GM12878 (cell line): Measurements from ENCODE around the gene CAPN15. TPM values are rescaled to one million over a fixed set of nuclear protein-coding genes. Genes with fewer than 3 reads are reported as not detected.
"Not testable (repeated sequence)": the region's sequence is repeated elsewhere in the genome, so short reads cannot be mapped to it uniquely, and the experiment has no call there.

Experiments
- ATAC-seq: fragments of 200-7000 bp; cut with Tn5 transposase; 3 replicates; pipeline ENCODE4 v1.9.1; 2020; ENCODE audit warnings: mild to moderate bottlenecking, moderate library complexity
- BruUV-seq: library from RNA; stranded (reverse); fragments of 400-500 nt; replicated peaks from 2 replicates; lab custom pipeline; 2021; lab: Mats Ljungman, UMichigan
- CTCF ChIA-PET: fragments of 300-600 bp; sonication (Branson Sonifier 250); formaldehyde crosslinking; extraction: SDS; loops from one replicate; lab custom pipeline; 2021; ENCODE audit warnings: inconsistent platforms; lab: Yijun Ruan, JAX
- POLR2A ChIA-PET: fragments of 350-600 bp; formaldehyde crosslinking; extraction: SDS; loops from one replicate; lab custom pipeline; 2021; ENCODE audit warnings: inconsistent platforms; lab: Charles Lee
- RAD21 ChIA-PET: fragments of 300-600 bp; sonication (Branson Sonifier 250); formaldehyde crosslinking; loops from one replicate; lab custom pipeline; 2023; ENCODE audit warnings: antibody characterized with exemption; ENCODE audit not compliant: unreplicated experiment; lab: Charles Lee
- SMC1A ChIA-PET: fragments of 300-600 bp; sonication (Branson Sonifier 250); formaldehyde crosslinking; loops from one replicate; lab custom pipeline; 2023; ENCODE audit not compliant: unreplicated experiment, uncharacterized antibody; lab: Charles Lee
- DNase-seq: peaks from one replicate; pipeline ENCODE4 v3.0.0-alpha.2; 2011; ENCODE audit warnings: low read depth, low spot score
- FAIRE-seq: peaks from 3 replicates; lab custom pipeline; 2011; peaks lifted over from hg19 to GRCh38; lab: Jason Lieb, UNC
- H2AFZ ChIP-seq: 2 replicates; pipeline ENCODE4 v1.6.0; 2011; ENCODE audit warnings: low read depth, low read length, control low read depth; ENCODE audit not compliant: control insufficient read depth
- H3K27ac ChIP-seq: 2 replicates; pipeline ENCODE4 v1.5.1; 2011; ENCODE audit warnings: control low read depth; ENCODE audit not compliant: control insufficient read depth, insufficient read depth
- H3K27me3 ChIP-seq, 2 experiments: replicated peaks in 1 of 2; 2 replicates each; pipeline versions ENCODE4 v1.6.0 to v1.6.1; 2011; ENCODE audit warnings: low read length in 1 of 2; ENCODE audit not compliant: control insufficient read depth in 2 of 2, insufficient read depth in 2 of 2
- H3K36me3 ChIP-seq, 2 experiments: 2 replicates each; pipeline ENCODE4 v1.5.1; 2011; ENCODE audit warnings: low read length in 1 of 2; ENCODE audit not compliant: control insufficient read depth in 2 of 2, insufficient read depth in 2 of 2
- H3K4me1 ChIP-seq: 2 replicates; pipeline ENCODE4 v1.6.1; 2011; ENCODE audit warnings: mild to moderate bottlenecking, low read length, moderate library complexity, mixed read lengths; ENCODE audit not compliant: control insufficient read depth, insufficient read depth
- H3K4me2 ChIP-seq: 2 replicates; pipeline ENCODE4 v1.6.0; 2011; ENCODE audit warnings: control low read depth; ENCODE audit not compliant: control insufficient read depth, insufficient read depth
- H3K4me3 ChIP-seq: fragments of 200-600 bp; sonication (generic); 2 replicates; pipeline ENCODE4 v1.5.1; 2016
- H3K79me2 ChIP-seq: 2 replicates; pipeline ENCODE4 v1.6.0; 2011; ENCODE audit warnings: low read length; ENCODE audit not compliant: control insufficient read depth, insufficient read depth
- H3K9ac ChIP-seq: 2 replicates; pipeline ENCODE4 v1.8.0; 2011; ENCODE audit warnings: low read length, control low read depth, mixed read lengths; ENCODE audit not compliant: control insufficient read depth, insufficient read depth
- H3K9me3 ChIP-seq: replicated peaks from 3 replicates; pipeline ENCODE4 v1.5.1; 2011; ENCODE audit warnings: mild to moderate bottlenecking, low read length; ENCODE audit not compliant: control insufficient read depth, insufficient read depth
- H4K20me1 ChIP-seq: 2 replicates; pipeline ENCODE4 v1.6.0; 2011; ENCODE audit not compliant: control insufficient read depth, insufficient read depth
- BHLHE40 ChIP-seq, 2 experiments: fragments of 450-650 bp in 1 of 2; IDR thresholded peaks; 2 replicates each; pipeline ENCODE4 v1.6.1; 2011 to 2017; ENCODE audit warnings: low read depth in 2 of 2, borderline replicate concordance in 1 of 2, improper control_type of control experiment in 1 of 2, low read length in 1 of 2, mild to moderate bottlenecking in 1 of 2
- CBX5 ChIP-seq: sonication (generic); IDR thresholded peaks from 2 replicates; pipeline ENCODE4 v1.6.1; 2016; ENCODE audit warnings: low read depth, moderate library complexity, mild to moderate bottlenecking, inconsistent platforms
- MTA2 ChIP-seq: fragments of 450-650 bp; IDR thresholded peaks from 2 replicates; pipeline ENCODE4 v1.6.1; 2016; ENCODE audit warnings: low read depth, mild to moderate bottlenecking, moderate library complexity
- MTA3 ChIP-seq: IDR thresholded peaks from 2 replicates; pipeline ENCODE4 v1.6.1; 2012; ENCODE audit warnings: low read length, inconsistent platforms, borderline replicate concordance
- ZNF622 ChIP-seq: fragments of 450-650 bp; IDR thresholded peaks from 2 replicates; pipeline ENCODE4 v1.6.1; 2017; ENCODE audit warnings: mild to moderate bottlenecking, inconsistent platforms
- WGBS: methylation state at CpG from one replicate; pipeline ENCODE4 v1.1.6; 2016; ENCODE audit warnings: low lambda C conversion rate; ENCODE audit not compliant: insufficient replicate concordance, insufficient coverage; ENCODE audit errors: missing lambda C conversion rate; 5-methylcytosine and 5-hydroxymethylcytosine counted together
- in situ Hi-C: fragments of 300-500 bp; cut with MboI; formaldehyde crosslinking; loops from 9 replicates; pipeline ENCODE4 v1.14.3; 2018; ENCODE audit warnings: mixed read lengths
- intact Hi-C: fragments of 100-400 bp; cut with micrococcal nuclease; formaldehyde crosslinking; loops from one replicate; pipeline ENCODE4 v1.14.2; 2022; ENCODE audit not compliant: unreplicated experiment
- polyA plus RNA-seq, 11 experiments: library from polyadenylated mRNA; depleted of rRNA in 4 of 11; unstranded in 6 of 11; stranded (reverse) in 5 of 11; fragments of >200 nt; fragmentation: Nextera tagmentation in 4 of 11; fragmentation: Illumina TruSeq in 1 of 11; extraction: Ambion mirVana in 4 of 11; extraction: Trizol in 1 of 11; gene quantifications; 1 replicate in 1 of 11; 2 replicates in 10 of 11; pipeline versions ENCODE4 v1.2.1 to v1.2.3, GENCODE V29; 2011 to 2016; ENCODE audit warnings: inconsistent platforms in 2 of 11, missing spikeins in 2 of 11, low read depth in 1 of 11
- total RNA-seq, 4 experiments: library from RNA; depleted of rRNA in 3 of 4; stranded (reverse); fragments of >200 nt in 3 of 4; fragmentation: Illumina TruSeq in 1 of 4; extraction: Trizol in 1 of 4; gene quantifications; 2 replicates each; pipeline versions ENCODE4 v1.2.1 to v1.2.3, GENCODE V29; 2013 to 2021
- TF ChIP-seq, protein P1 (sequence below): fragments of 450-650 bp; IDR thresholded peaks from 2 replicates; pipeline ENCODE4 v1.6.1; 2017; ENCODE audit warnings: mild to moderate bottlenecking, moderate library complexity

CAPN15 gene
- total and polyA plus RNA-seq, 10 of the 15 experiments (the other 5 are each of a cell fraction or from before 2014, with no cell fraction given): 0.40 to 78.5 (median 8.3) TPM

DNA sequence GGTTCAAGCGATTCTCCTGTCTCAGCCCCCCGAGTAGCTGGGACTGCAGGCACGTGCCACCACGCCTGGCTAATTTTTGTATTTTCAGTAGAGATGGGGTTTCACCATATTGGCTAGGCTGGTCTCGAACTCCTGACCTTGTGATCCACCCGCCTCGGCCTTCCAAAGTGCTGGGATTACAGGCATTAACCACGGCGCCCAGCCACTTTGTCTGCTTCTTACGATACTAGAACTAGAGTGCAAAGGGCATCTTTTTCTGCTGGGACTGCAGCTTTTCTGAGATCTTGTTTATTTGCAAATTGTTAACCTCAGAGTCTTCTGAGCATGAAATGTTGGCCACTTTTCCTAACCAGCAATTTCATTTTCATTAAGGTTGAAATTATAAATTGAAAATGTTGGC is 49.2 kb upstream of the CAPN15 start:
- RAD21 ChIA-PET, H4K20me1 ChIP-seq, ATAC-seq, in situ Hi-C loops, H3K4me2 ChIP-seq, intact Hi-C loops, H3K4me3 ChIP-seq, H3K9ac ChIP-seq, H3K27me3 ChIP-seq, FAIRE-seq, POLR2A ChIA-PET, H2AFZ ChIP-seq, H3K36me3 ChIP-seq, H3K9me3 ChIP-seq, DNase-seq, H3K79me2 ChIP-seq, BruUV-seq, H3K27ac ChIP-seq, H3K4me1 ChIP-seq: not testable (repeated sequence)
- peak in 1 of 2 experiments; percentile 53; a peak in 2 of 4 replicates for TF ChIP-seq BHLHE40 (IDR thresholded peaks at IDR 0.05; ENCODE audit: borderline replicate concordance in 1 of 2, low read depth in 2 of 2, low read length in 1 of 2)
- SMC1A ChIA-PET: interaction anchor here (1.5 kb wide), 1 partner anchor 48 kb away, joined by 3 read pairs; no protein-coding TSS in a partner anchor
- CTCF ChIA-PET: interaction anchor here (0.7 kb wide), 2 partner anchors 381 to 564 kb away, joined by 3 read pairs; no protein-coding TSS in a partner anchor
- WGBS: 90% methylated on average over 10 of the region's 10 CpGs

DNA sequence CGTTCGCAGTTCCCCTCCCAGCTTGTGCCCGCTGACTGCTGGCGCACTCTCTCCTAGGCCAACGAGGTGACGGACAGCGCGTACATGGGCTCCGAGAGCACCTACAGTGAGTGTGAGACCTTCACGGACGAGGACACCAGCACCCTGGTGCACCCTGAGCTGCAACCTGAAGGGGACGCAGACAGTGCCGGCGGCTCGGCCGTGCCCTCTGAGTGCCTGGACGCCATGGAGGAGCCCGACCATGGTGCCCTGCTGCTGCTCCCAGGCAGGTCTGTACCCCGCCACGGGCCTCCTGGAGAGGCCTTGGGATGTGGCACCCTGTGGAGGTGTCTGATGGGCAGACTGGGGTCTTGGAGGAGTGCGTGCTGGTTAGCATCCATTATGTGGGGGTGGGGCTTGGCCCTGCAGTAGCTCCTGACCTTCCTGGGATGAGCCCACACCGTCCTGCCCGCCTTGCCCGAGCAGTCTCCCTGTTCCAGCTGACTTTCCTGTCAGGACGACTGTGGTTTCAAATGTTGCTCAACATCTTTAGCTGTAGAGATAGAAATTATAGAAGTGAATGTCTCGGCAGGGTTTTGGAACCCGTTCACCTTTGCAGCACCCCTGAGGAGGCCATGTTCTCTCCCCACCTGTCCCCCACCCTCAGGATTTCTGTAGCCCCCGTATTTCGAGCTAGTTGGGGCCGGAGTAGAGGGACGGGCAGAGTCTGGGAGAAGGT is 44.9 kb upstream of the CAPN15 start:
- WGBS: 97% methylated on average over 31 of the region's 31 CpGs
- in situ Hi-C loops (no loop called here), intact Hi-C loops (no loop called here)
- Histone ChIP-seq H4K20me1 (no peaks in the 10 kb centered on the region), H3K9ac (no peak overlapping the region), H3K9me3 (no peaks in the 10 kb centered on the region), H3K27me3 (no peaks in the 10 kb centered on the region), H3K79me2 (no peaks in the 10 kb centered on the region), H2AFZ (no peak overlapping the region), H3K4me2 (no peak overlapping the region), H3K4me3 (no peak overlapping the region), H3K27ac (no peak overlapping the region)
- ChIA-PET SMC1A (no interaction called here), RAD21 (no interaction called here), POLR2A (no interaction called here)
- DNase-seq: no peak
- BruUV-seq: no TSS peak
- no peak for ATAC-seq
- TF ChIP-seq BHLHE40 (IDR thresholded peaks at IDR 0.05; ENCODE audit: borderline replicate concordance in 1 of 2, low read depth in 2 of 2, low read length in 1 of 2): no peak
- no peak for TF ChIP-seq MTA2
- TF ChIP-seq, protein P1, sequence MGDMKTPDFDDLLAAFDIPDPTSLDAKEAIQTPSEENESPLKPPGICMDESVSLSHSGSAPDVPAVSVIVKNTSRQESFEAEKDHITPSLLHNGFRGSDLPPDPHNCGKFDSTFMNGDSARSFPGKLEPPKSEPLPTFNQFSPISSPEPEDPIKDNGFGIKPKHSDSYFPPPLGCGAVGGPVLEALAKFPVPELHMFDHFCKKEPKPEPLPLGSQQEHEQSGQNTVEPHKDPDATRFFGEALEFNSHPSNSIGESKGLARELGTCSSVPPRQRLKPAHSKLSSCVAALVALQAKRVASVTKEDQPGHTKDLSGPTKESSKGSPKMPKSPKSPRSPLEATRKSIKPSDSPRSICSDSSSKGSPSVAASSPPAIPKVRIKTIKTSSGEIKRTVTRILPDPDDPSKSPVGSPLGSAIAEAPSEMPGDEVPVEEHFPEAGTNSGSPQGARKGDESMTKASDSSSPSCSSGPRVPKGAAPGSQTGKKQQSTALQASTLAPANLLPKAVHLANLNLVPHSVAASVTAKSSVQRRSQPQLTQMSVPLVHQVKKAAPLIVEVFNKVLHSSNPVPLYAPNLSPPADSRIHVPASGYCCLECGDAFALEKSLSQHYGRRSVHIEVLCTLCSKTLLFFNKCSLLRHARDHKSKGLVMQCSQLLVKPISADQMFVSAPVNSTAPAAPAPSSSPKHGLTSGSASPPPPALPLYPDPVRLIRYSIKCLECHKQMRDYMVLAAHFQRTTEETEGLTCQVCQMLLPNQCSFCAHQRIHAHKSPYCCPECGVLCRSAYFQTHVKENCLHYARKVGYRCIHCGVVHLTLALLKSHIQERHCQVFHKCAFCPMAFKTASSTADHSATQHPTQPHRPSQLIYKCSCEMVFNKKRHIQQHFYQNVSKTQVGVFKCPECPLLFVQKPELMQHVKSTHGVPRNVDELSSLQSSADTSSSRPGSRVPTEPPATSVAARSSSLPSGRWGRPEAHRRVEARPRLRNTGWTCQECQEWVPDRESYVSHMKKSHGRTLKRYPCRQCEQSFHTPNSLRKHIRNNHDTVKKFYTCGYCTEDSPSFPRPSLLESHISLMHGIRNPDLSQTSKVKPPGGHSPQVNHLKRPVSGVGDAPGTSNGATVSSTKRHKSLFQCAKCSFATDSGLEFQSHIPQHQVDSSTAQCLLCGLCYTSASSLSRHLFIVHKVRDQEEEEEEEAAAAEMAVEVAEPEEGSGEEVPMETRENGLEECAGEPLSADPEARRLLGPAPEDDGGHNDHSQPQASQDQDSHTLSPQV: no peak
- no peak for TF ChIP-seq ZNF622
- no peak for TF ChIP-seq CBX5
- no peak for TF ChIP-seq MTA3
- TF ChIP-seq, all 136 proteins: peak for 0
- Histone ChIP-seq H3K36me3 (peaks cover 2 to 4% of the 10 kb centered on the region in 2 experiments; a peak in 3 of 4 replicates), H3K4me1 (no peaks in the 10 kb centered on the region)
- no peak for FAIRE-seq
- CTCF ChIA-PET: interaction anchor here (0.6 kb wide), 1 partner anchor 12 kb away, joined by 3 read pairs; no protein-coding TSS in a partner anchor
